K562 (cell line): ENCODE measurements around the gene BRAF. TPM values are rescaled to one million over a fixed set of nuclear protein-coding genes. Genes with fewer than 3 reads are reported as not detected.
"Not testable (repeated sequence)": the region's sequence is repeated elsewhere in the genome, so short reads cannot be mapped to it uniquely, and the experiment has no call there.

Experiments used
- ATAC-seq: fragments of 200-7000 bp; cut with Tn5 transposase; 3 replicates; pipeline ENCODE4 v1.9.1; 2020; ENCODE audit warnings: moderate library complexity
- BruUV-seq: library from RNA; stranded (reverse); fragments of 400-500 nt; replicated peaks from 2 replicates; lab custom pipeline; 2021; lab: Mats Ljungman, UMichigan
- CTCF ChIA-PET: fragments of 300-600 bp; formaldehyde crosslinking; extraction: SDS; loops from one replicate; lab custom pipeline; 2021; ENCODE audit warnings: low intra/inter-chr PET ratio; lab: Yijun Ruan, JAX
- POLR2A ChIA-PET: fragments of 300-600, 350-650 bp; sonication (Branson Sonifier 250); formaldehyde crosslinking; extraction: SDS; loops from one replicate; lab custom pipeline; 2021; ENCODE audit warnings: antibody characterized with exemption, inconsistent platforms; lab: Yijun Ruan, JAX
- DNase-seq, 4 experiments: peaks; one replicate each; pipeline versions ENCODE4 v3.0.0 to v3.0.0-alpha.2; 2011 to 2018; ENCODE audit warnings: low spot score in 3 of 4, mixed read lengths in 3 of 4; ENCODE audit errors: extremely low read depth in 1 of 4
- FAIRE-seq: peaks from 2 replicates; lab custom pipeline; 2011; peaks lifted over from hg19 to GRCh38; lab: Jason Lieb, UNC
- H2AFZ ChIP-seq: 2 replicates; pipeline ENCODE4 v1.6.0; 2011; ENCODE audit warnings: low read depth, low read length, control low read depth, inconsistent platforms
- H3K27ac ChIP-seq: fragments of 200-600 bp; 3 replicates; pipeline ENCODE4 v1.8.0; 2011; ENCODE audit warnings: low read depth, mild to moderate bottlenecking, control low read depth, inconsistent platforms, low read length, moderate library complexity, mixed read lengths; ENCODE audit errors: extremely low read depth
- H3K27me3 ChIP-seq, 2 experiments: fragments of 300-600 bp in 1 of 2; 2 replicates in 1 of 2; 3 replicates in 1 of 2; pipeline versions ENCODE4 v1.6.0 to v1.8.0; 2011; ENCODE audit warnings: inconsistent platforms in 2 of 2, low read length in 2 of 2, mild to moderate bottlenecking in 1 of 2, mixed read lengths in 1 of 2, moderate library complexity in 1 of 2; ENCODE audit not compliant: control insufficient read depth in 2 of 2, insufficient read depth in 2 of 2
- H3K36me3 ChIP-seq: fragments of 300-600 bp; 3 replicates; pipeline ENCODE4 v1.8.0; 2011; ENCODE audit warnings: mild to moderate bottlenecking, low read length, inconsistent platforms; ENCODE audit not compliant: control insufficient read depth, insufficient read depth
- H3K4me1 ChIP-seq, 2 experiments: fragments of 200-600 bp in 1 of 2; replicated peaks in 1 of 2; 2 replicates in 1 of 2; 3 replicates in 1 of 2; pipeline versions ENCODE4 v1.5.1 to v1.8.0; 2011; ENCODE audit warnings: inconsistent platforms in 2 of 2, low read length in 2 of 2, mild to moderate bottlenecking in 1 of 2, mixed read lengths in 1 of 2, moderate library complexity in 1 of 2; ENCODE audit not compliant: control insufficient read depth in 2 of 2, insufficient read depth in 2 of 2
- H3K4me2 ChIP-seq: 2 replicates; pipeline ENCODE4 v1.6.1; 2011; ENCODE audit warnings: low read length, control low read depth, inconsistent platforms, mixed read lengths; ENCODE audit not compliant: insufficient read depth
- H3K4me3 ChIP-seq: fragments of 200-600 bp; sonication (generic), shearing (Covaris generic); 2 replicates; pipeline ENCODE4 v1.5.1; 2016; ENCODE audit warnings: control low read depth, inconsistent platforms
- H3K79me2 ChIP-seq: fragments of 200-600 bp; 3 replicates; pipeline ENCODE4 v1.8.0; 2011; ENCODE audit warnings: low read length, inconsistent platforms; ENCODE audit not compliant: control insufficient read depth, insufficient read depth
- H3K9ac ChIP-seq, 2 experiments: 2 replicates each; pipeline versions ENCODE4 v1.6.0 to v1.6.1; 2011; ENCODE audit warnings: low read depth in 2 of 2, low read length in 2 of 2, control low read depth in 1 of 2, inconsistent platforms in 1 of 2, mild to moderate bottlenecking in 1 of 2, mixed read lengths in 1 of 2; ENCODE audit not compliant: insufficient read depth in 1 of 2
- H3K9me1 ChIP-seq: one replicate; pipeline ENCODE4 v1.6.0; 2011; ENCODE audit warnings: inconsistent platforms, mild to moderate bottlenecking, low read length, moderate library complexity; ENCODE audit not compliant: control insufficient read depth, insufficient read depth
- H3K9me3 ChIP-seq: replicated peaks from 2 replicates; pipeline ENCODE4 v1.5.1; 2011; ENCODE audit warnings: low read depth, low read length, inconsistent platforms; ENCODE audit not compliant: control insufficient read depth, insufficient read depth
- H4K20me1 ChIP-seq: replicated peaks from 2 replicates; pipeline ENCODE4 v1.6.1; 2011; ENCODE audit warnings: low read length, inconsistent platforms, mixed read lengths; ENCODE audit not compliant: control insufficient read depth, insufficient read depth
- CEBPZ ChIP-seq: fragments of 150-350 bp; IDR thresholded peaks from 2 replicates; pipeline ENCODE4 v1.6.1; 2014; ENCODE audit warnings: low read depth, mild to moderate bottlenecking, low read length, borderline replicate concordance
- ID3 ChIP-seq, 2 experiments: fragments of 250-450 bp in 1 of 2; fragments of 450-650 bp in 1 of 2; sonication (Bioruptor Pico) in 1 of 2; IDR thresholded peaks; 2 replicates each; pipeline versions ENCODE4 v1.6.1 to v1.8.0; 2016 to 2021; ENCODE audit warnings: mild to moderate bottlenecking in 2 of 2, moderate library complexity in 2 of 2, missing compliant biosample characterization in 1 of 2, missing genetic modification characterization in 1 of 2
- MITF ChIP-seq: IDR thresholded peaks from 2 replicates; pipeline ENCODE4 v1.6.1; 2014; ENCODE audit warnings: antibody characterized with exemption
- NR3C1 ChIP-seq: sonication (generic); formaldehyde crosslinking; IDR thresholded peaks from 2 replicates; pipeline ENCODE4 v1.8.1; 2022; ENCODE audit warnings: missing genetic modification reagents
- PHB ChIP-seq: fragments of 250-450 bp; sonication (Bioruptor Pico); IDR thresholded peaks from 2 replicates; pipeline ENCODE4 v1.5.0; 2021
- WGBS: fragments of 100-300 bp; shearing (Covaris generic); methylation state at CpG from one replicate; pipeline ENCODE4 v1.1.6; 2016; ENCODE audit warnings: low coverage, mixed read lengths; ENCODE audit not compliant: insufficient coverage; ENCODE audit errors: missing lambda C conversion rate; 5-methylcytosine and 5-hydroxymethylcytosine counted together
- in situ Hi-C: fragments of 300-500 bp; cut with MboI; formaldehyde crosslinking; loops from 4 replicates; pipeline ENCODE4 v1.15.0; 2018; ENCODE audit warnings: inconsistent platforms, mixed read lengths
- intact Hi-C: fragments of 100-400 bp; cut with micrococcal nuclease; formaldehyde crosslinking; loops from 2 replicates; pipeline ENCODE4 v1.14.2; 2022
- polyA plus RNA-seq, 8 experiments: library from polyadenylated mRNA; depleted of rRNA in 4 of 8; stranded (reverse) in 5 of 8; unstranded in 3 of 8; fragments of >200 nt; fragmentation: Nextera tagmentation in 2 of 8; fragmentation: Illumina TruSeq in 1 of 8; extraction: Ambion mirVana in 2 of 8; extraction: Trizol in 1 of 8; gene quantifications; 2 replicates each; pipeline versions ENCODE4 v1.2.1 to v1.2.3, GENCODE V29; 2011 to 2014; ENCODE audit warnings: inconsistent platforms in 1 of 8, missing spikeins in 1 of 8
- total RNA-seq, 7 experiments: library from RNA; depleted of rRNA in 6 of 7; stranded (reverse); fragments of >200 nt in 6 of 7; fragmentation: Illumina TruSeq in 2 of 7; extraction: Trizol in 2 of 7; gene quantifications; 2 replicates each; pipeline versions ENCODE4 v1.2.1 to v1.2.3, GENCODE V29; 2011 to 2021; ENCODE audit warnings: low replicate concordance in 1 of 7

Gene BRAF
- total and polyA plus RNA-seq, 9 of the 15 experiments (the other 6 are each of a cell fraction or from before 2014, with no cell fraction given), result 3.6 to 38.3 (median 21.9) TPM

- FAIRE-seq (no peak), ATAC-seq (no peak), DNase-seq (no peak)
- Histone ChIP-seq H3K79me2 (no peaks in the 10 kb centered on the region), H3K27ac (no peak overlapping the region), H3K4me2 (no peak overlapping the region), H3K4me1 (peaks cover 13 to 23% of the 10 kb centered on the region in 2 experiments; a peak in 4 of 5 replicates), H2AFZ (no peak overlapping the region), H3K9me1 (no peaks in the 10 kb centered on the region), H4K20me1 (no peaks in the 10 kb centered on the region), H3K4me3 (no peak overlapping the region), H3K36me3 (peaks cover 6% of the 10 kb centered on the region; the same call in 1 of the 3 replicates), H3K9ac (no peak overlapping the region), H3K9me3 (no peaks in the 10 kb centered on the region), H3K27me3 (no peaks in the 10 kb centered on the region)
- TF ChIP-seq PHB (CRISPR knock-in tag) (no peak), MITF (no peak), ID3 (CRISPR knock-in tag; IDR thresholded peaks at IDR 0.05) (no peak), ID3 (tag; IDR thresholded peaks at IDR 0.05) (no peak), NR3C1 (no peak), CEBPZ (no peak)
- intact Hi-C loops, result loop anchor here (10.0 kb wide), 2 partner anchors 307 to 857 kb away; no protein-coding TSS in a partner anchor
- in situ Hi-C loops, result no loop called here
- CTCF ChIA-PET, result no interaction called here
- no TSS peak for BruUV-seq
- 31% methylated on average over 3 of the region's 3 CpGs for WGBS
- POLR2A ChIA-PET, result interaction anchor here (0.7 to 1.3 kb wide), 2 partner anchors 19 to 25 kb away, joined by 3 to 4 read pairs; partner anchors contain the start of gene NDUFB2
Observed at GRCh38 chr7:140677496-140677895, 247.2 kb downstream of the BRAF start.

- WGBS, result 72% methylated on average over 11 of the region's 11 CpGs
- H3K9me1 ChIP-seq, H3K9me3 ChIP-seq, H3K79me2 ChIP-seq, H3K9ac ChIP-seq, H3K27ac ChIP-seq, in situ Hi-C loops, H3K4me2 ChIP-seq, BruUV-seq, FAIRE-seq, H3K27me3 ChIP-seq, H4K20me1 ChIP-seq, DNase-seq, ATAC-seq, H2AFZ ChIP-seq, H3K4me3 ChIP-seq, H3K36me3 ChIP-seq: not testable (repeated sequence)
- CTCF ChIA-PET, result interaction anchor here (0.6 kb wide), 1 partner anchor 307 kb away, joined by 4 read pairs; no protein-coding TSS in a partner anchor
- intact Hi-C loops, result loop anchor here (10.0 kb wide), 2 partner anchors 308 to 858 kb away; no protein-coding TSS in a partner anchor
- H3K4me1 ChIP-seq, result peaks cover 18 to 28% of the 10 kb centered on the region in 2 experiments; a peak in 4 of 5 replicates
- POLR2A ChIA-PET, result interaction anchor here (0.6 kb wide), 1 partner anchor 35 kb away, joined by 3 read pairs; no protein-coding TSS in a partner anchor
Observed at GRCh38 chr7:140676956-140677355, 247.8 kb downstream of the BRAF start.
